GM21786 (cell line): ENCODE results near the gene C1QB.
"Not testable (repeated sequence)": the region's sequence is repeated elsewhere in the genome, so short reads cannot be mapped to it uniquely, and the experiment has no call there.

ENCODE experiments used
- ATAC-seq: cut with Tn5 transposase; IDR thresholded peaks from one replicate; pipeline ENCODE4 v1.9.1; 2021; ENCODE audit not compliant: unreplicated experiment

C1QB gene

DNA sequence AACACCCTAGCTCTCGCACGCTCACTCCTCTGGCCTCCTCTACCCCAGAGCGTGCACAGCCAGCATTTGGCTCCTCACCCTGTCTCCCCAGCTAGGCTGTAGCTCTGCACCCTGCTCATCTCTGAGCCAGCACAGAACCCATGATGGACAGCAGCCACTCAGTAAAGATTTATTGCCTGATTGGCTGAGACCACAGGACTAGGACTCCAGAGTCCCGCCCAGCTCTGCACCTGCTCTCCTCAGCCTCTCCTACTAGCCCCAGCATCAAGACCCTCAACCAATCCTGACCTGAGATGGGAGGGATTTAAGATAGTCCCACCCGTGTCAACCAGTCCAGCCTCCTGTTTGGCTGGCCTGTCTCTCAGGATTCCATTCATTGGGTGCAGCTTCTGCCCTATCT lies 9.3 kb downstream of the C1QB start:
- ATAC-seq = no peak

DNA sequence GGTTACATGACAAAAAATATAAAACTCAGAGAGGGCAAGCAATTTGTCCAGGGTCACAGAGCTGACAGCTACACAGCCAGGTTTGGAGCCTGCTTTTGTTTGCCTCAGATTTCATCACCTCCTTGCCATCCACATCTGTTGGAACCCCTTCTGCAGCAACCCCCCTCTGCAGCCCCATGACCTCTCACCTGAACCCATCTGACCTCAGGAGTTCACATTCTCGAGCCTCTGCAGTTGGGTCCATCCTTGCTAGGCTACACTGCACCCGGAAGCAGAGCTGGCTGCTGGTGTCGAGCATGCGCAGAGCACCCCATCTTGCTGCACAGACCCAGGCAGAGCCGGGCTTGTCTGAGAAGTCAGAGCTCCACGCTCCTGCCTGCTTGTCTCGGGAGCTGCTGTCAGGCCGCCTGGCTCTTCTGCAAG lies 10.0 kb downstream of the C1QB start:
- no peak for ATAC-seq

DNA sequence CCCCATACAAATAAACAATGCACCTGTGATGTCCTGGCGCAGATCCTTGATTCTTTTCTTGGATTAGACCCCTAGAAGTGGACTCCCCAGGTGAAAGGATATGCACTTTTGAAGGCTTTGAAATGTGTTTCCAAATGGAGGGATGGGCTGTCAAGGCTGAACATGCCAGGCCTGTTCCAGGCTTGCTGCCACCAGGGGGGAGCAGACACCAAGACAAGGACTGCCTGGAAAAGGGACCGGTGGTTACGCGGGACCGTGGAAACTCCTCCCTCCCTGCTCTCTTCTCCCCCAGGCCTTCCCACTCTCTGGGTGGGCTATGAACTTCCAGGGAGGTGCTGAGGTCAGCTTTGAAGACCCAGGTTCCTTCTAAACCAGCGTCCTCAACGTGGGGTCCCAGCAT lies 12.7 kb downstream of the C1QB start:
- no peak for ATAC-seq

DNA sequence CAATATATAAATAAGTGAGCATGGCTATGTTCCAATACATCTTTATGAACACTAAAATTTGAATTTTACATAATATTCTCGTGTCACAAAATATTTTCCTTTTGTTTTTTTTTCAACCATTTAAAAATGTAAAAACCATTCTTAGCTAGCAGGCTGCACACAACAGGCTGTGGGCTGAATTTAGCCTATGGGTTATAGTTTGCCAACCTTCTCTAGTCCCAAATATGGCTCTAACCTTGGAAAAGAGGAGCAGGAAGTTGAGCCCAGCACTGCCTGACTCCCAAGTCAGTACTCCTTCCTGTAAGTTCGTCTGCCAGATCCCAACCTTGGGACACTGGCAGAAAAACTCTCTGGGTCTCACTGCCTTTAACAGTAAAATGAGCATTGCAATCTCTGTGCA lies 13.4 kb downstream of the C1QB start:
- ATAC-seq = no peak

DNA sequence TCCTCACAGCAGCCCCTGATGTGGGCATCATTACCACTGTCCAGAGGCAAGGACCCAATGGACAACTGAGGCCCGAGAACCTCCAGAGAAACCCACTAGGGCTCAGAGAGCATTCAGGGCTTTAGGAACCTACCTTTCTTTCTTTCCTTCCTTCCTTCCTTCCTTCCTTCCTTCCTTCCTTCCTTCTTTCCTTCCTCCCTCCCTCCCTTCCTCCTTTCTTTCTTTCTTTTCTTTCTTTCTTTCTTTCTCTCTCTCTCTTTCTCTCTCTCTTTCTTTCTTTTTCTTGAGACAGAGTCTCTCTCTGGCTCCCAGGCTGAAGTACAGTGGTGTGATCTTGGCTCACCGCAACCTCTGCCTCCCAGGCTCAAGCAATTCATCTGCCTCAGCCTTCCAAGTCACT lies 15.8 kb downstream of the C1QB start:
- not testable (repeated sequence) for ATAC-seq

DNA sequence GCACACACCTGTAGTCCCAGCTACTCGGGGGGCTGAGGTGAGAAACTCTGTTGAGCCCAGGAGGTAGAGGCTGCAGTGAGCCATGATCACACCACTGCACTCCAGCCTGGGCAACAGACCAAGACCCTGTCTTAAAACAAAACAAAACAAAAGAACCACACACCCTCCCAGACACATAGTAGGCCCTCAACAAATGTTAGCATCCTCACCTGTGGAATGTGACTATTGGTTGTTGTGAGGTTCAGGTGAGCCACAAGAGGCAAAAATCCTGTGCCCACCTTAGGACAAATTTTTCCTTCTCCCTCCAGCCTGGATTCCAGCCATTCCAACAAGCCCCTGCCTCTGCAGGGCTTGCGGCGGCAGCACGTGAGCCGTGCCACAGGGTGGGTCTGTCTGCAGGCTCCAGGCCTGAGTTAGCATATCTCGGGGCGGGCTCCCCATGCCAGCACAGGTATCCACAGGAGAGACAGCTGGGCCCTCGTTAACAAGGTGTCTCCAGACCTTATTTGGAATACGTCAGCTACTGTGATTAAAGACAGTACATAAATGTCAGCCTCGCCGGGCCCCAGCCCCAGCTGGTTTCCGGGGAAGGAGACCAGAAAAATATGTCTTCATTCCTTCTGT lies 17.4 kb downstream of the C1QB start:
- no peak for ATAC-seq

DNA sequence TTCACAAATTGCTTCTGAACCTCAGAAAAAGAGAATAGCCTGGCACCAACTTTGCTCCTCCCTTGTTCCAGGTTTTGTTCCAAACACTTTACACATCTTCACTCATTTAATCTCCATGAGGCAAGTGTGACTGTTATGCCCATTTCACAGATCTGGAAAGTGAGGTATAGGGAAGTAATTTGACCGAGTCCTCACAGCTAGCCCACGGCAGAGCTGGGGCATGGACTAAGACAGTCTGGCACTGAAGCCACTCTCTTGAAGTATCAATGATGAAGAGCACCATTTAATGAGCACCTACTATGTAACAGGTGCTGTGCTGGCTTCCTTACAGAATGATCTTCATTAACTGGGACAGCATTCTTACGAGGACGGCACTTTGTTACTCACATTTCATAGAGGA lies 19.0 kb downstream of the C1QB start:
- no peak for ATAC-seq

DNA sequence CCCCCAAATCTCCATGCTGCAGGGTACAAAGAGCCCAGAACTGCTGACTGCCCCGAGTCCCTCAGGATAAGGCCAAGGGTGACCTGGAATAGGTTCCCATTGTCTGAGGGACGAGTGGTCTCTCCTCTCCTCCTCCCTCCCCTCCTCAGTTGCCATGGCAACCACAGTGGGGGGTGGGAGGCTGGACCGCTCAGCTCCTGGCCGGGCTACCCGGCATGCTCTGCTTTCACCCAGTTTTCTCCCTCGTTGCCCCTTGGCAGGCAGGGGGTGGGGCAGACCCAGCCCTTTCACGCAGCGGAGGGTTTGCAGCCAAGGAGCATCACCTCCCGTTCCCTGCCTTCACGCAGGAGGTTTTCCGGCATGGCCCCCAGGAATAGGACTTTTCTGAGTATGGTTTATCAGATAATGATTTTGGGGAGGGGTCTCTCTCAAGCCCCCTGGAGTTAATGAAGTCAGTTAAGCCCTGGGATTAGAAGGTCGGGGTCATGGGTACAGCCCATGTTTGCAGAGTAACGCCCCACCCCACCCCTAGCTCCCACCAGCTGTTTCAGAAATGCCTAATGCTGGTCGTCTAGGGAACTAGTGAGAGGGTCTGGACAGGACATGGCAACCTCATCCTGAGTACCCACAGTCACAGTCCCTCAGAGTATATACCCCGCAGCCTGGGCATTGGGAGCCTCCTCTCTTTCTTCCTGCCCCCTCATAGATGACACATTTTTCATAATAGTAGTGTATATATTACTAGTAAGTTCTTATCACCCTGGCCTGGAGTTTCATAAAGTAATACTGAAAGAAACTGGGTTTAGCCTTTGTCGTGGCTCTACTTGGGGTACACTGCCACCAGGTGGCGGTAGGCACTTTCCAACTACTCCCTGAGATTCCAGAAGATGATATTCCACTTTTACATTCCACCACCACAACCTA lies 20.7 kb downstream of the C1QB start:
- ATAC-seq = no peak

DNA sequence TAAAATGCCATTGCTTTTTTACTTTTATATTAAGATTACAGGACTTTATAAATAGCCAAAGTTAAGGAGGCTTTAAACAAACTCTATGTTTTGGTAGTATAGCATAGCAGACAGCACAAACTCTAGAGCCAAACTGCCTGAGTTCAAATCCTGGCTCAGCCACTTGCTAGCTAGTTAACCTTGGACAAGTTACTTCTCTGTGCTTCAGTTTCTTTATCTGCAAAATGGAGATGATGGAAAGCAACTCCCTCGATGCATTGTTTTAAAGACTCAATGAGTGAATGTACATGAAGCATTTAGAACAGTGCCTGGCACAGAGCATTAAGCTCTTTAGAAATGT lies 21.3 kb downstream of the C1QB start:
- ATAC-seq = no peak

DNA sequence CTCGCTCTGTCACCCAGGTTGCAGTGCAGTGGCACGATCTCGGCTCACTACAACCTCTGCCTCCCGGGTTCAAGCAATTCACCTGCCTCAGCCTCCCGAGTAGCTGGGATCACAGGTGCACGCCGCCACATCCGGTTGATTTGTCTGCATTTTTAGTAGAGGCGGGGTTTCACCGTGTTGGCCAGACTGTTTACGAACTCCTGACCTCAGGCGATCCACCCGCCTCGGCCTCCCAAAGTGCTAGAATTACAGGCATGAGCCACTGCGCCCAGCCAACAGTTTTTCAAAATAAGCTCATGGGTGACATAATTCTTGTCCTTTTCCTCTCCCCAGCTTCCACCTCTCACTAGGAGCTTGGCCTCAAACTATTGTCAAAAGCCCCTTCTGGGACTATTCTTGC lies 23.1 kb downstream of the C1QB start:
- ATAC-seq = not testable (repeated sequence)

DNA sequence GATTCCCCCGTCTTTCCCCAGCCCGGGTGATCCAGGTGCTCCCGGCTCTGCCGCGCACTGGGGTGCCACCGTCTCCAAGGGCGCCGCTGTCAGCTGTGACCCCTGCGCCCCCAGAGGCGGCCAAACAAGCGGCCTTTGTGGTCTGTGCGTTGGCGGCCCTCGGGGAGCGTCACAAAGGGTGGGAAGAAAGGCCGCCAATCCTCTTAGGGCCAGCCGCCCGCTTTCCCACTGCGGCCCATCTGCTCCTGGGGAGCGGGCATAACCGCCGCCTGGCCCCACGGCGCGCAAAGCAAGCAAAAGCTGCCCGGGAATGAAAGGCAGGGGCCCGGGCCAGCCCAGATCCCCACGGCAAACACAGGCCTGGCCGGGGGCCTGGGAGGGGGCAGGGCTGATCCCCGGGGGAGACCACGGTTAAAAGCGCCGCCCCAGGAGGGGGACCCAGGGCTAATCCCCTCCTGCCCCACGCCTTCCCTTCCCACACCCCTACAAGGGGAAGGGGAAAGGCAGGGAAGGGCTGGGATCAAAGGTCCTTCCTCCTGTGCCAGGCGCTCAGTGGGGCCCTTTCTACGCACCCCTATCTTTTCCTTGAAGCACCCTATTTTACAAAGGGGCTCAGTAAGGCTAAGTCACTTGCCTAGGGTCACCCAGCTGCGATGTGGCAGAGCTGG lies 24.0 kb downstream of the C1QB start:
- no peak for ATAC-seq

DNA sequence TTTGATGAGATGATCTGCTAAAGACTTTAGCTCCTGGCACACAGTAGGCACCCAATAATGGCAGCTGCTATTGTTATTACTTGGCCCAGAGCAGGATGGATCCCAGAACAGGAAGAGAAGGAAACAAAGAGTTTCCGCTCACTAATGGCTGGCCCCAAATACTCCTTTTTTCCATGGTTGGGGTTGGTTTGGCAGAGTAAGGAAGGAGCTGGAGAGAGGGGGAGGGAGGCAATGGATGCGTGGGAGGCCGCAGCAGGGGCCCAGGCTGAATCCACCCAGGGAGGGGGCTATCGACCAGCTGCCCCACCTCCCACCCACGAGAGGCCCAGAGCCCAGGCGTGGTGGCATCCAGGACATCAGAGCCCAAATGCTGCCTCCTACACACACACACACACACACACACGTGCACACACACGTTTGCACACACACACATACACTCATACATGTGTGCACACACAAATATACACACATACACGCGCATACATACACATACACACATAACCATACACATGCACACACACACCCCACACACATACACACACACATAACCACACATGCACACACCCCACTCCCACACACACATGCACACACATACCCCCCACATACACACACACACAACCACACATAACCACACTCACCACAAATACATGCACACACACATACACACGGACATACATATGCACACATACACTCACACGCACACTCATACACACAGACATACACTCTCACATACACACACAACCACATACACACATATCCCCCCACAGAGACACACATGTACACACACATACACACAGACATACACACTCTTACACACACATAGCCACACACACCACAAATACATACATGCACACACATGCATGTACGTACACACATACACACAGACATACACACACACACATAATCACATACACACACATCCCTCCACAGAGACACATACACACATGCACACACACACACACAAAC lies 25.2 kb downstream of the C1QB start:
- no peak for ATAC-seq

DNA sequence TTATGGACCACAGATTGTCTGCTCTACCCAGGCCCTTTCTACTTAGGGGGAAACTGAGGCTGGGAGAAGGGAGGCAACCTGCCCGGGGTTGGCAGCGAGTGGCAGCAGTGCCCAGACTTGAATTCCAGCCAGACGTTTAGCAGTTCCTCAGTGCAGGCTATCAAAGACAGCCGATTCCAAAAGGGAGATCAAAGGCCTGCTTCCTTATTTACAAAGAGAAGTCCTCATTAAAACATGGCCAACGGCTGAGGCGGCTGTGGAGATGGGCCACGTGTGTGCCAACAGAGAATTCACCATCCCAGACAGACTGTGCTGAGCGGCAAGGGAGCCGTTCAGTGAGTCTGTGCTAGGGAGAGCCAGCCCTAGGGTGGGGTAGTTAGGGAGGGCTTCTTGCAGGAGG lies 27.7 kb downstream of the C1QB start:
- no peak for ATAC-seq

DNA sequence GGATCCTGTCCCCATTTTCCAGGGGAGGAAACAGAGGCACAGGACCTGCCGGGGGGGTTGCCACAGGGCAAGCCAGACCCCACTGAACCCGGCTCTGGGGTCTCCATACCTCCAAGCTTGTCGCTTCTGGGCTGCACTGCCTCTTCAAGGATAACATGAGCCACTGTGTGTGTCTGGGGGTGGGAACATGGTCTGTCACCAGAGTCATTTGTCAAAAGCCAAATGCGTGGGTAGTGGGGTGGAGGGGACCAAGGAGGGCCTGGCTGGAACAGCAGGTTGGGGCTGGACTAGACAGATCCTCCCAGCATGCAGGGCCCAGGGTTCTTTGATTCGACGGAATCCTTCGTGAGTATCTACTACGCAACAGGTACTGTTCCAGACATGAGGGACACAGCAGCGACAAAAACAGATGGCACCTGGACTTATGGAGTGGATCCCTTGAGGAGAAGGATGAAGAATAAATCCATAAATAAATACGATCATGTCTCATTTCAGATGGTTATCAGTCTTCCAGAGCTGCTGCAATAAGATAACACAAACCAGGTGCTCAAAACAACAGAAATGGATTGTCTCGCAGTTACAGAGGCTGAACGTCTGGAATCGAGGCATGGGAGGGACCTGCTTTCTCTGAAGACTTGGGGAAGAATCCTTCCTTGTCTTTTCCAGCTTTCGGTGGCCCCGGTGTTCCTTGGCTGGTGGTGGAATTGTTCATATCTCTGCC lies 28.7 kb downstream of the C1QB start:
- ATAC-seq = no peak

DNA sequence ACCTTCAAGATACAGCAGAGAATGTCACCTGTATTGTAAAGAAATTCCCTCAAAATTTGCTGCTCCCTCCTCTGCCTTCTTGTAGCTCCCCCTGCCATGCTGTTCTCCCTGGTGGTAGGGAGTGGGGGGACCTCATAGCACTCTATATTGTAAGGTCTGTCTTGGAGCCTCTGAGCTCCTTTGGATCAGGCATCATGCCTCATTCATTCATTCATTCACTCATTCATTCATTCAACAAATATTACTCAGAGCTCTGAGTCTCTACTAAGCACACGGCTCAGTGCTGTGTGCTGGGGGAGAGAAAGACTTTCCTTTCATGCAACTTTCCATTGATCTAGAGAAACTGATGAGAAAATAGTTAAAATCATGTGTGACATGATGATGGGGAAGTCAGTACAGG lies 30.5 kb downstream of the C1QB start:
- ATAC-seq = no peak

DNA sequence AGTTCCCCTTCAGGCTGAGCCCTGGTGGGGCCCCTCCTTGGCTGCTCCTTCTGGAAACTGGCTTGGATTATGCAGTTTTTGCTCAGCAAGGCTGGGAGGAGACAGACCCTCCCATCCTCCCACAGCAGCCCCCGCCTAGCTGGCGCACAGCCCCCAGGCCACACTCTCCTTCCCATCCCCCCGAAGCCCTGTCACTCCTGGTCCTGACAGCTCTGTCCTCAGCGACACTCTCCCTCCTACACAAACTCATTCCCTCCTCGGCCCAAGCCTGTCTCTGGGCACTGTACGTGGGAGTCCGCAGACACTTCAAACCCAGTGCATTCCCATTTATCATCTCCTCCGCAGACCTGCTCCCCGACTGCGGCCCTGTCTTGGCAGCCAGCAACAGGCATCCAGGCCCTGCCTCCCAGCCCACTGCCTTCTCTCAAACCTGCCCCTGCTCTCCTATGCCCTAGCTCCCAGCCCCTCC lies 32.6 kb downstream of the C1QB start:
- no peak for ATAC-seq

DNA sequence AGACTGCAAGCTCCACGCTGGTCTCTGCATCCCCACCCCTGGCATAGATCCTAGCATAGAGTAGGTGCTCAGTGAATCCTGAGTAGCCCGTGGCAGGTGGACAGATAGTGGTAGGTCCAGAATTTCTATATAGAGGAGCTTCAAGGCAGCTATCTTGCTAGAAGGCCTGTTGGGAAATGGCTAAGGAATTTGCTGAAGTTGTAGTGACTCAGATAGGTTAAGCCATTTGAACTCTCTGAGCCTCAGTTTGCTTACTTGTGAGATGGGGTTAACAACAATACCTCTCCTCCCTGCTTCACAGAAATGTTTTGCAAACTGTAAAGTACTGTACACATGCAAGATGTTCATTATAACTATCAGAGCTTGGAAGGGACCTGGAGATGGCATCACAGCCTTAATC lies 34.2 kb downstream of the C1QB start:
- no peak for ATAC-seq

DNA sequence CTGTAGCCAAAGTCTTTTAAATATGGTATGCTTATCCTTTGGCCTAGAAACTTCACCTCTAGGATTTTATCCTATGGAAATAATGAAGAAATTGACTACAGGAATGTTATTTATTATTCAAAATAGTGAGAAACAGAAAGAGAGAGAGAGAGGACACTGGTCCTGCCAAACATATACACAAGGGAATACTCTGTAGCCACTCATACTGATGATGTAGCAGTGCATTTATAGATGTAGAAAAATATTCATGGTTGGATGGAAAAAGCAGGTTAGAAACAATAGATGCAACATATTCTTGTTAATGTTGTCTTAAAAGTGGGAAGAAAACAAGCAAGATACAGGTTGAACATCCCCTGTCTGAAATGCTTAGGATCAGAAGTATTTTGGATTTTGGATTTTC lies 35.4 kb downstream of the C1QB start:
- ATAC-seq = no peak

DNA sequence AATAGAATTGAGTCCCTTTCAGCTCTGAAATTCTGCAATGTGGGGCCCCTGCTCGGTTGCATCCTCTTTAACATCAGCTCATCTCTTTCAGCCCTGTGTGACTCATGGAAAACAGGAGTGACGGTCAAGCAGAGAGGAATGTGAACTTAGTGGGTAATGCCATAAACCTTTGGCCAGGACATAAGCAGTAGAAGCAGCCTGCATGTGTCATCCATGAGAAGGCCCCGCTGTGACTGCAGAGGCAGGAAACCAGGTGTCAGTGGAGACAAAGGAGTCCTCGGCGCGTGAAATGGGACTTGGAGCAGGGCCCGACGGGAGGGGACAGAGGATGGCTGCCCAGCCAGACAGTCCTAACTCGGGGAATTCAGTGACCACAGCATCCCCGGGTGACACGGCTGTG lies 36.5 kb downstream of the C1QB start:
- ATAC-seq = no peak

DNA sequence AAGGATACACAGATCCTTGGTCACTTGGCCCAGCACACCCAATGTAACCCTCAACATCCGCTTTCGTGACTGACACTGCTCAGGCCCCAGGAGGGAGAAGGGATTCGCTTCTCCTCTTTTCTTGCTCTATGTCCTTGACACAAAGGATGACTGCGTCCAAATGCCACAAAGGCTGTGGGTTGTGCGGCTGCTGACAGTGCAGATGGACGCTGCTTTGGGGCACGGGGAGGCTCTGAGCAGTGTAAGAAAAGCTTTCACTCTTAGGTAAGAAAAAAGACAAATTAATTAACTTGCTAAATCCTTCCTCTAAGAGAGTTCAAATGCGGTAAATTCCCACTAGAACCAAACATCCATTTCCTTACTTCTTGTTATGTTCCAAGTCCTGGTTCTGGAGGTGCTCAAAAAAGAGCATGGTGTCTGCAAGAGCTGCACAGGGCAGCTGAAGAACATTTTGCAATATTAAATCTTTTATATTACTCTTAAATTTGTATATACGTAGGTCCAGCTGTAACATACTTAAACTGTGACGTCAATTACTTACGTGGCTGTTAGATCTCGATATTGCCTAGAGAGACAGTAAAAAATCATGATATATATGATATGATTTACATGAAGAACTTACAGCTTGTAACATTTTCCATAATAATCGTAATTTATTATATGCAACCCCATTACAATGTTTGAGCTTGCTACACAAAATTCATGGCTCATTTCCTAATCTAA lies 38.2 kb downstream of the C1QB start:
- no peak for ATAC-seq
